Panc1 (cell line): ENCODE measurements around the gene TBC1D26. TPM values are rescaled to one million over a fixed set of nuclear protein-coding genes. Genes with fewer than 3 reads are reported as not detected.

Experiments used
- ATAC-seq: fragments of 200-7000 bp; cut with Tn5 transposase; 2 replicates; pipeline ENCODE4 v1.9.1; 2020; ENCODE audit warnings: mild to moderate bottlenecking, moderate library complexity
- BruUV-seq: library from RNA; stranded (reverse); fragments of 400-500 nt; replicated peaks from 2 replicates; lab custom pipeline; 2021; lab: Mats Ljungman, UMichigan
- CTCF ChIA-PET: fragments of 300-600 bp; sonication (Branson Sonifier 250); formaldehyde crosslinking; loops from one replicate; lab custom pipeline; 2022; ENCODE audit warnings: antibody characterized with exemption; lab: Charles Lee
- POLR2A ChIA-PET: fragments of 300-600 bp; sonication (Branson Sonifier 250); formaldehyde crosslinking; loops from one replicate; lab custom pipeline; 2022; ENCODE audit warnings: antibody characterized with exemption; lab: Charles Lee
- DNase-seq: peaks from one replicate; pipeline ENCODE4 v3.0.0-alpha.2; 2010; ENCODE audit warnings: low read depth, low spot score
- H3K27ac ChIP-seq: 2 replicates; pipeline ENCODE4 v1.5.1; 2011; ENCODE audit warnings: mild to moderate bottlenecking, low read length, inconsistent platforms
- H3K27me3 ChIP-seq: fragments of 200-500 bp; sonication (Bioruptor generic); 2 replicates; pipeline ENCODE4 v1.6.0; 2014; ENCODE audit warnings: low read length, inconsistent platforms; ENCODE audit not compliant: control insufficient read depth, insufficient read depth
- H3K36me3 ChIP-seq: fragments of 200-500 bp; sonication (Bioruptor generic); 2 replicates; pipeline ENCODE4 v1.5.1; 2014; ENCODE audit warnings: inconsistent platforms, mild to moderate bottlenecking, low read length, moderate library complexity; ENCODE audit not compliant: control insufficient read depth, insufficient read depth
- H3K4me1 ChIP-seq: 2 replicates; pipeline ENCODE4 v1.5.1; 2011; ENCODE audit warnings: inconsistent platforms, mild to moderate bottlenecking, low read length, moderate library complexity; ENCODE audit not compliant: control insufficient read depth, insufficient read depth
- H3K4me3 ChIP-seq, 2 experiments: 2 replicates each; pipeline ENCODE4 v1.5.1; 2011 to 2012; ENCODE audit warnings: low read depth in 2 of 2, low read length in 2 of 2, mild to moderate bottlenecking in 2 of 2, inconsistent platforms in 1 of 2, moderate library complexity in 1 of 2
- H3K9me3 ChIP-seq: fragments of 200-500 bp; sonication (Bioruptor generic); 2 replicates; pipeline ENCODE4 v1.5.1; 2014; ENCODE audit warnings: low read depth, mild to moderate bottlenecking, inconsistent platforms, low read length, moderate library complexity; ENCODE audit not compliant: control insufficient read depth, insufficient read depth
- POLR2AphosphoS5 ChIP-seq: IDR thresholded peaks from 2 replicates; pipeline ENCODE4 v1.6.1; 2012; ENCODE audit warnings: mild to moderate bottlenecking, low read depth, low read length, moderate library complexity
- SIN3A ChIP-seq: IDR thresholded peaks from 2 replicates; pipeline ENCODE4 v1.6.1; 2012; ENCODE audit warnings: low read depth, mild to moderate bottlenecking, low read length, moderate library complexity, borderline replicate concordance; ENCODE audit not compliant: insufficient read depth
- TCF7L2 ChIP-seq: IDR thresholded peaks from 2 replicates; pipeline ENCODE4 v1.6.1; 2011; ENCODE audit warnings: mild to moderate bottlenecking, low read depth, low read length, inconsistent platforms
- in situ Hi-C: cut with HindIII; loops from 2 replicates; pipeline ENCODE4 v1.10.0; 2016; ENCODE audit warnings: low sequenced_read_pairs, low pct_unique_long_range_greater_than_20kb
- intact Hi-C: fragments of 100-400 bp; cut with micrococcal nuclease; formaldehyde crosslinking; loops from one replicate; pipeline ENCODE4 v1.10.0; 2022; ENCODE audit not compliant: unreplicated experiment
- total RNA-seq: library from RNA; stranded (reverse); gene quantifications from one replicate; pipeline ENCODE4 v1.2.1, GENCODE V29; 2021; ENCODE audit not compliant: unreplicated experiment
- TF ChIP-seq, protein P1 (sequence below): fragments of 450-650 bp; IDR thresholded peaks from 2 replicates; pipeline ENCODE4 v1.5.1; 2017; ENCODE audit warnings: mild to moderate bottlenecking
- TF ChIP-seq, protein P2 (sequence below), 2 experiments: IDR thresholded peaks; 2 replicates each; pipeline ENCODE4 v1.6.1; 2011 to 2012; ENCODE audit warnings: low read depth in 2 of 2, control low read depth in 1 of 2, low read length in 1 of 2, mild to moderate bottlenecking in 1 of 2, moderate library complexity in 1 of 2; ENCODE audit not compliant: insufficient read depth in 1 of 2

Gene TBC1D26
- total RNA-seq, 1 experiment from 2014 or later = 0.05 TPM

DNA sequence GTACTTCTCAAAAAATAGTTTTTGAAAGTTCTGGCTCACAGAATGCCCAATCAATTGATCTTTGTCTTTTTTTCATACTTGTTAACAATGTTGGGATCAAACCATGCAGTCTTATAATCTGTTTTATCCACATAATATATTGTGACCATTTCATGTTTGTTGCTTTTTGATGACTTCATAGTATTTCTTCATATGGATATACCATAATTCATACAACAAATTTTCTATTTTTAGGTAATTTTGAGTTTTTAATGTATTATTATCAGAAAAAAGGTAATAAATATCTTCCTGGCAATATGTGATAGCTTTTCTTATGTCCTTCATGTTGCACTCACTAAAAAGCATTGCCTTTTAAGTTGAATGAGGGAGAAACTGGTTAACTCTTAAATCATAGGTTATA lies 44.8 kb downstream of the TBC1D26 start:
- CTCF ChIA-PET = no interaction called here
- in situ Hi-C loops = no loop called here
- no TSS peak for BruUV-seq
- DNase-seq = no peak
- POLR2A ChIA-PET = no interaction called here
- no peak overlapping the region for H3K4me3 ChIP-seq
- TF ChIP-seq, protein P1, sequence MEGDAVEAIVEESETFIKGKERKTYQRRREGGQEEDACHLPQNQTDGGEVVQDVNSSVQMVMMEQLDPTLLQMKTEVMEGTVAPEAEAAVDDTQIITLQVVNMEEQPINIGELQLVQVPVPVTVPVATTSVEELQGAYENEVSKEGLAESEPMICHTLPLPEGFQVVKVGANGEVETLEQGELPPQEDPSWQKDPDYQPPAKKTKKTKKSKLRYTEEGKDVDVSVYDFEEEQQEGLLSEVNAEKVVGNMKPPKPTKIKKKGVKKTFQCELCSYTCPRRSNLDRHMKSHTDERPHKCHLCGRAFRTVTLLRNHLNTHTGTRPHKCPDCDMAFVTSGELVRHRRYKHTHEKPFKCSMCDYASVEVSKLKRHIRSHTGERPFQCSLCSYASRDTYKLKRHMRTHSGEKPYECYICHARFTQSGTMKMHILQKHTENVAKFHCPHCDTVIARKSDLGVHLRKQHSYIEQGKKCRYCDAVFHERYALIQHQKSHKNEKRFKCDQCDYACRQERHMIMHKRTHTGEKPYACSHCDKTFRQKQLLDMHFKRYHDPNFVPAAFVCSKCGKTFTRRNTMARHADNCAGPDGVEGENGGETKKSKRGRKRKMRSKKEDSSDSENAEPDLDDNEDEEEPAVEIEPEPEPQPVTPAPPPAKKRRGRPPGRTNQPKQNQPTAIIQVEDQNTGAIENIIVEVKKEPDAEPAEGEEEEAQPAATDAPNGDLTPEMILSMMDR = no peak
- no peak for TF ChIP-seq TCF7L2
- TF ChIP-seq, protein P2, sequence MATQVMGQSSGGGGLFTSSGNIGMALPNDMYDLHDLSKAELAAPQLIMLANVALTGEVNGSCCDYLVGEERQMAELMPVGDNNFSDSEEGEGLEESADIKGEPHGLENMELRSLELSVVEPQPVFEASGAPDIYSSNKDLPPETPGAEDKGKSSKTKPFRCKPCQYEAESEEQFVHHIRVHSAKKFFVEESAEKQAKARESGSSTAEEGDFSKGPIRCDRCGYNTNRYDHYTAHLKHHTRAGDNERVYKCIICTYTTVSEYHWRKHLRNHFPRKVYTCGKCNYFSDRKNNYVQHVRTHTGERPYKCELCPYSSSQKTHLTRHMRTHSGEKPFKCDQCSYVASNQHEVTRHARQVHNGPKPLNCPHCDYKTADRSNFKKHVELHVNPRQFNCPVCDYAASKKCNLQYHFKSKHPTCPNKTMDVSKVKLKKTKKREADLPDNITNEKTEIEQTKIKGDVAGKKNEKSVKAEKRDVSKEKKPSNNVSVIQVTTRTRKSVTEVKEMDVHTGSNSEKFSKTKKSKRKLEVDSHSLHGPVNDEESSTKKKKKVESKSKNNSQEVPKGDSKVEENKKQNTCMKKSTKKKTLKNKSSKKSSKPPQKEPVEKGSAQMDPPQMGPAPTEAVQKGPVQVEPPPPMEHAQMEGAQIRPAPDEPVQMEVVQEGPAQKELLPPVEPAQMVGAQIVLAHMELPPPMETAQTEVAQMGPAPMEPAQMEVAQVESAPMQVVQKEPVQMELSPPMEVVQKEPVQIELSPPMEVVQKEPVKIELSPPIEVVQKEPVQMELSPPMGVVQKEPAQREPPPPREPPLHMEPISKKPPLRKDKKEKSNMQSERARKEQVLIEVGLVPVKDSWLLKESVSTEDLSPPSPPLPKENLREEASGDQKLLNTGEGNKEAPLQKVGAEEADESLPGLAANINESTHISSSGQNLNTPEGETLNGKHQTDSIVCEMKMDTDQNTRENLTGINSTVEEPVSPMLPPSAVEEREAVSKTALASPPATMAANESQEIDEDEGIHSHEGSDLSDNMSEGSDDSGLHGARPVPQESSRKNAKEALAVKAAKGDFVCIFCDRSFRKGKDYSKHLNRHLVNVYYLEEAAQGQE (IDR thresholded peaks at IDR 0.05; ENCODE audit: insufficient read depth in 1 of 2, low read depth in 2 of 2, low read length in 1 of 2) = no peak
- no peak for TF ChIP-seq POLR2AphosphoS5
- TF ChIP-seq SIN3A = no peak
- no peaks in the 10 kb centered on the region for H3K9me3 ChIP-seq
- H3K27ac ChIP-seq = no peak overlapping the region
- peaks cover 1% of the 10 kb centered on the region; the same call in 1 of the 2 replicates for H3K27me3 ChIP-seq
- no peaks in the 10 kb centered on the region for H3K4me1 ChIP-seq
- H3K36me3 ChIP-seq = no peaks in the 10 kb centered on the region
- no peak for ATAC-seq
- intact Hi-C loops = no loop called here

DNA sequence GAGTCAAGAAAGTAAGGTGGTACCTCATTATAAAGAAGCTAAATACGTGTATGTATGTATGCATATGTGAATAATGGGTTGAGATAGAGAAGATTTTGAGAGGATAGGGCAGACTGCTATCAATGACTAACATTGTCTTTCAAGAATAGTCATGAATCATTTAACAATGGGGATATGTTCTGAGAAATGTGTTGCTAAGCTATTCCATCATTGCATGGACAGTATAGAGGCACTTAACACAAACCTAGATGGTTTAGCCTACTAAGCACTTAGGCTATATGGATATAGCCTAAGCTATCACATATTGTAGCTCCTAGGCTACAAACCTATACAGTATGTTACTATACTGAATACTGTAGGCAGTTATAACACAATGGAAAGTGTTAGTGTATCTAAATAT lies 45.2 kb downstream of the TBC1D26 start:
- no peaks in the 10 kb centered on the region for H3K36me3 ChIP-seq
- no peak for ATAC-seq
- POLR2A ChIA-PET = no interaction called here
- CTCF ChIA-PET = no interaction called here
- TF ChIP-seq TCF7L2 (no peak), SIN3A (no peak)
- TF ChIP-seq, protein P2 (IDR thresholded peaks at IDR 0.05; ENCODE audit: insufficient read depth in 1 of 2, low read depth in 2 of 2, low read length in 1 of 2) = no peak
- TF ChIP-seq, protein P1 = no peak
- H3K4me1 ChIP-seq = no peaks in the 10 kb centered on the region
- H3K4me3 ChIP-seq = no peak overlapping the region
- H3K27ac ChIP-seq = no peak overlapping the region
- intact Hi-C loops = no loop called here
- in situ Hi-C loops = no loop called here
- no peaks in the 10 kb centered on the region for H3K9me3 ChIP-seq
- no peak for DNase-seq
- BruUV-seq = no TSS peak
- H3K27me3 ChIP-seq = peaks cover 4% of the 10 kb centered on the region; the same call in 1 of the 2 replicates
